Tibial artery (tissue), 4 donors: ENCODE measurements around the gene SGO1.
"Not testable (repeated sequence)": the region's sequence is repeated elsewhere in the genome, so short reads cannot be mapped to it uniquely, and the experiment has no call there.

Experiments
- DNase-seq, 2 donors: peaks; one replicate each; pipeline ENCODE4 v3.0.0-alpha.2; 2019
- H3K27ac ChIP-seq, 2 donors: fragments of 200-600 bp; sonication (generic) in 1 of 2; 1 replicate in 1 of 2; 2 replicates in 1 of 2; pipeline ENCODE4 v1.5.1; 2018 to 2019; ENCODE audit warnings: mild to moderate bottlenecking in 1 of 2
- H3K27me3 ChIP-seq, 2 donors: fragments of 200-600 bp; sonication (generic) in 1 of 2; one replicate each; pipeline versions ENCODE4 v1.5.1 to v1.6.0; 2016 to 2019
- H3K36me3 ChIP-seq, 3 donors: fragments of 200-600 bp; sonication (generic) in 2 of 3; one replicate each; pipeline ENCODE4 v1.5.1; 2016 to 2019; ENCODE audit warnings: mild to moderate bottlenecking in 2 of 3
- H3K4me1 ChIP-seq, 4 donors: fragments of 200-600 bp; sonication (generic) in 2 of 4; 1 replicate in 3 of 4; 2 replicates in 1 of 4; pipeline ENCODE4 v1.5.1; 2016 to 2019
- H3K4me3 ChIP-seq, 2 donors: fragments of 200-600 bp; sonication (generic) in 1 of 2; 1 replicate in 1 of 2; 2 replicates in 1 of 2; pipeline ENCODE4 v1.5.1; 2018 to 2019; ENCODE audit warnings: mild to moderate bottlenecking in 2 of 2
- H3K9me3 ChIP-seq, 3 donors: fragments of 200-600 bp; sonication (generic) in 1 of 3; one replicate each; pipeline ENCODE4 v1.5.1; 2016 to 2019
- intact Hi-C: fragments of 100-400 bp; cut with DNase I; formaldehyde crosslinking; loops from one replicate; pipeline ENCODE4 v1.15.0; 2023; ENCODE audit warnings: low total_unique reads
- TF ChIP-seq, protein P1 (sequence below), 2 experiments: fragments of 200-600 bp in 1 of 2; fragments of 450-650 bp in 1 of 2; IDR thresholded peaks; one replicate each; pipeline ENCODE4 v1.5.1; 2017 to 2019; ENCODE audit warnings: antibody characterized with exemption in 2 of 2, mild to moderate bottlenecking in 1 of 2, moderate library complexity in 1 of 2

SGO1 gene

DNA sequence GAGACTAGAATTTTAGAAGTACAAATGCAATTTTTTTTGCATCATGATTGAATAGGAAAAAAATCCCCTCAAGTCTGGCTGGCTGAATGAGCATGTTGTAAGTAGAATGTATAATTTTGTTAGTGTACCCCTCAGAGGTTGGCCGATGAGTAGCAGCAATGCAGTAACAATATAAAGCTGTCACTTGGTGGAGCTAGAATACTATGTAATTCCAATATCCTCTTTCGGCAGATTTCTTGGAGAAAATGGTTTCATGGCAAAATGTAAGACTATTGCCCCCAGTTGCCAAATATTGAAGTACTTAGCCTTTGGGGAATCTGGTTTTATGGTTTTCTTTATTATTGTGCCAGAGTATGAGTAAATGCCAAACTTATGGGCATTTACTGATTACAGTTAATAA is 39.8 kb upstream of the SGO1 start:
- TF ChIP-seq, protein P1, sequence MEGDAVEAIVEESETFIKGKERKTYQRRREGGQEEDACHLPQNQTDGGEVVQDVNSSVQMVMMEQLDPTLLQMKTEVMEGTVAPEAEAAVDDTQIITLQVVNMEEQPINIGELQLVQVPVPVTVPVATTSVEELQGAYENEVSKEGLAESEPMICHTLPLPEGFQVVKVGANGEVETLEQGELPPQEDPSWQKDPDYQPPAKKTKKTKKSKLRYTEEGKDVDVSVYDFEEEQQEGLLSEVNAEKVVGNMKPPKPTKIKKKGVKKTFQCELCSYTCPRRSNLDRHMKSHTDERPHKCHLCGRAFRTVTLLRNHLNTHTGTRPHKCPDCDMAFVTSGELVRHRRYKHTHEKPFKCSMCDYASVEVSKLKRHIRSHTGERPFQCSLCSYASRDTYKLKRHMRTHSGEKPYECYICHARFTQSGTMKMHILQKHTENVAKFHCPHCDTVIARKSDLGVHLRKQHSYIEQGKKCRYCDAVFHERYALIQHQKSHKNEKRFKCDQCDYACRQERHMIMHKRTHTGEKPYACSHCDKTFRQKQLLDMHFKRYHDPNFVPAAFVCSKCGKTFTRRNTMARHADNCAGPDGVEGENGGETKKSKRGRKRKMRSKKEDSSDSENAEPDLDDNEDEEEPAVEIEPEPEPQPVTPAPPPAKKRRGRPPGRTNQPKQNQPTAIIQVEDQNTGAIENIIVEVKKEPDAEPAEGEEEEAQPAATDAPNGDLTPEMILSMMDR (IDR thresholded peaks at IDR 0.05), result peak; percentile 43 to 49
- no peak overlapping the region for H3K27ac ChIP-seq
- H3K27me3 ChIP-seq, result no peaks in the 10 kb centered on the region
- no peaks in the 10 kb centered on the region for H3K36me3 ChIP-seq
- H3K9me3 ChIP-seq, result no peaks in the 10 kb centered on the region
- no peak overlapping the region for H3K4me3 ChIP-seq
- intact Hi-C loops, result no loop called here
- H3K4me1 ChIP-seq, result no peaks in the 10 kb centered on the region
- DNase-seq, result no peak

DNA sequence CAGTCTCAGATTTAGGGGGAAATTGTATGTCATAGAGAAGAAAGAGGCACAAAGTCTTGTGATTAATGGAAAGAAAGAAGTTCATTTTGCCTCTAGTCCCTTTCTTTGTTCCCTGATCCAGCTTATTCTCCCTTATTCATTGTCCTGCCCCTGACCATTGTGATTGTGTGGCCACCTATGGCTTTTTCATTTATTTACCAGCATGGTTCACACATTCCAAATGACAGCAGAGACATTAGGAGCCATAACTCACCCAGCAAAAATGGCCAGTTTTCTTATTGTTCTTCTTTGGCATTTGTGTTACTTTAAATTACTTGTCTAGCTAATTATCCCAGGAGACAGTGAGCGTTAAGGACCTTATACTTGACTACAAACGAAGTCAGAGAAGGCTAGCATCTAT is 36.3 kb upstream of the SGO1 start:
- Histone ChIP-seq H3K27me3 (no peaks in the 10 kb centered on the region), H3K4me1 (no peaks in the 10 kb centered on the region), H3K36me3 (no peaks in the 10 kb centered on the region), H3K4me3 (no peak overlapping the region), H3K9me3 (no peaks in the 10 kb centered on the region), H3K27ac (no peak overlapping the region)
- TF ChIP-seq, protein P1 (IDR thresholded peaks at IDR 0.05), result no peak
- DNase-seq, result no peak
- intact Hi-C loops, result no loop called here

DNA sequence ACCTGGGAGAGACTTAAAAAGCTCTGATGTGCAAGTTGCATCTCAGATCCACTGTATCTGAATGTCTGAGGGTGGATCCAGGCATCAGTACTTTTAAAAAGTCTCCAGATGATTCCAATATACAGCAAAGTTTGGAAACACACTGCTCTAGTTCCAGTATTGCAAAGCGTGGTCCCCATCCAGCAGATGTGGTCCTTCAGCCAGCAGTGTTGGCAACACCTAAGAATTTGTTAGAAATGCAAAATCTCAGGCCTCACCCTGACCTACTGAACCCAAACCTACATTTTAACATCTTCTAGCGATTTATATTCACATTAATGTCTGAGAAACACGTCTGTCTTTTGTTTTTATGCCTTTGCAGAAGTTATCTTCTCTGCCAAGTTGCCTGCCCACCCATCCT is 32.2 kb upstream of the SGO1 start:
- Histone ChIP-seq H3K27me3 (no peaks in the 10 kb centered on the region), H3K9me3 (no peaks in the 10 kb centered on the region), H3K36me3 (no peaks in the 10 kb centered on the region), H3K27ac (no peak overlapping the region), H3K4me3 (no peak overlapping the region), H3K4me1 (no peaks in the 10 kb centered on the region)
- TF ChIP-seq, protein P1 (IDR thresholded peaks at IDR 0.05), result no peak
- intact Hi-C loops, result no loop called here
- no peak for DNase-seq

DNA sequence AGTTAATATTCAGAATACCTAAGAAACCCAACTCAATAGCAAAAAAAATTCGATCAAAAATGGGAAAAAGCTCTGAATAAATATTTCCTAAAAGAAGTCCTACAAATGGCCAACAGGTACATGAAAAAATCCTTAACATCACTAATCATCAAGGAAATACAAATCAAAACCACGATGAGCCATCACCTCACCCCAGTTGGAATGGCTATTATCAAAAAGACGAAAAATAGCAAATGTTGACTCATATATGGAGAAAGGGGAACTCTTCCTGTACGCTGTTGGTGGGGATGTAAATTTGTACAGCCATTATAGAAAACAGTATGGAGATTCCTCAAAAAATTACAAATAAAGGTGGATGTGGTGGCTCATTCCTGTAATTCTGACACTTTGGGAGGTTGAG is 29.6 kb upstream of the SGO1 start:
- H3K4me1 ChIP-seq, result no peaks in the 10 kb centered on the region
- H3K27ac ChIP-seq, result no peak overlapping the region
- no peaks in the 10 kb centered on the region for H3K9me3 ChIP-seq
- no peaks in the 10 kb centered on the region for H3K27me3 ChIP-seq
- no peak overlapping the region for H3K4me3 ChIP-seq
- TF ChIP-seq, protein P1 (IDR thresholded peaks at IDR 0.05), result no peak
- no peaks in the 10 kb centered on the region for H3K36me3 ChIP-seq
- intact Hi-C loops, result no loop called here
- no peak for DNase-seq

DNA sequence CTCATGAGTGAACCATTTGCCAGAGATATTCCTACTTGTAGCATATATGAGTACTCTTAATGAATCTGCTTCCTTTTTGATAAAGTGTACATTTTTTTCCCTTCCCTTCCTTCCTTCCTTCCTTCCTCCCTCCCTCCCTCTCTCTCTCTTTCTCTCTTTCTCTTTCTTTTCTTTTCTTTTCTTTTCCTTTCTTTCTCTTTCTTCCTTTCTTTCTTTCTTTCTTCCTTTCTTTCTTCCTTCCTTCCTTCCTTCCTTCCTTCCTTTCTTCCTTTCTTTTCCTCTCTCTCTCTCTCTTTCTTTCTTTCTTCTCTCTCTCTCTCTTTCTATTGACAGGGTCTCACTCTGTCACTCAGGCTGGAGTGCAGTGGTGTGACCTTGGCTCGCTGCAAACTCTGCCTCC is 27.5 kb upstream of the SGO1 start:
- H3K9me3 ChIP-seq, H3K36me3 ChIP-seq, intact Hi-C loops, H3K4me1 ChIP-seq, H3K27me3 ChIP-seq, H3K4me3 ChIP-seq, H3K27ac ChIP-seq, DNase-seq: not testable (repeated sequence)

DNA sequence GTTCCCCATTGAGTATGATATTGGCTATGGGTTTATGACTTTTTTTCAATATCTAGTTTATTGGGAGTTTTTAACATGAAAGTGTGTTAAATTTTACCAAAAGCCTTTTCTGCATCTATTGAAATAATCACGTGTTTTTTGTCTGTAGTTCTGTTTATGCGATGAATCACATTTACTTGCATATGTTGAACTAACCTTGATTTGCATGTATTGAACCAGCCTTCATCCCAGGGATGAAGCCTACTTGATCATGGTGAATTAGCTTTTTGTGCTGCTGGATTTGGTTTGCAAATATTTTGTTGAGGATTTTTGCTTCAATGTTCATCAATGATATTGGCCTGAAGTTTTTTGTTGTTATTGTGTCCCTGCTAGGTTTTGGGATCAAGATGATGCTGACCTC is 21.9 kb upstream of the SGO1 start:
- H3K36me3 ChIP-seq, H3K4me1 ChIP-seq, H3K27ac ChIP-seq, H3K4me3 ChIP-seq, H3K27me3 ChIP-seq, intact Hi-C loops, H3K9me3 ChIP-seq, DNase-seq: not testable (repeated sequence)

DNA sequence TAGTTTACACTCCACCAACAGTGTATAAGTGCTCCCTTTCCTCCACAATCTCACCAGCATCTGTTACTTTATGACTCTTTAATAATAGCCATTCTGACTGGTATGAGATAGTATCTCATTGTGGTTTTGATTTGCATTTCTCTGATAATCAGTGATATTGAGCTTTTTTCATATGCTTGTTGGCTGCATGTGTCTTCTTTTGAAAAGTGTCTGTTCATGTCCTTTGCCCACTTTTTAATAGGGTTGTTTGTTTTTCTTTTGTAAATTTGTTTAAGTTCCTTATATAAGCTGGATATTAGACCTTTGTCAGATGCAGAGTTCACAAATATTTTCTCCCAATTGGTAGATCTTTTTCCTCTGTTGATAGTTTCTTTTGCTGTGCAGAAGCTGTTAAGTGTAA is 19.9 kb upstream of the SGO1 start:
- intact Hi-C loops, H3K27me3 ChIP-seq, H3K4me3 ChIP-seq, DNase-seq, H3K4me1 ChIP-seq, H3K27ac ChIP-seq, H3K9me3 ChIP-seq, H3K36me3 ChIP-seq: not testable (repeated sequence)
